Activated naive CD8-positive, alpha-beta T cell treated with anti-CD3 and anti-CD28 coated beads for 36 hours (primary cell): ENCODE data around the gene CACNA1B. TPM values are rescaled to one million over a fixed set of nuclear protein-coding genes. Genes with fewer than 3 reads are reported as not detected.
"Not testable (repeated sequence)": the region's sequence is repeated elsewhere in the genome, so short reads cannot be mapped to it uniquely, and the experiment has no call there.

Experiments
- DNase-seq: peaks from one replicate; pipeline ENCODE4 v3.0.0; 2021
- H3K27ac Mint-ChIP-seq: one replicate; pipeline ENCODE4 v1.8.0; 2022; ENCODE audit warnings: mild to moderate bottlenecking, moderate library complexity, mixed read lengths
- H3K27me3 Mint-ChIP-seq: one replicate; pipeline ENCODE4 v1.8.0; 2022; ENCODE audit warnings: mild to moderate bottlenecking, mixed read lengths
- H3K36me3 Mint-ChIP-seq: one replicate; pipeline ENCODE4 v1.8.0; 2021; ENCODE audit warnings: mild to moderate bottlenecking, mixed read lengths
- H3K4me1 Mint-ChIP-seq: one replicate; pipeline ENCODE4 v1.8.0; 2021; ENCODE audit warnings: mixed read lengths
- H3K4me3 Mint-ChIP-seq: one replicate; pipeline ENCODE4 v1.8.0; 2022; ENCODE audit warnings: mild to moderate bottlenecking, moderate library complexity, mixed read lengths
- H3K9me3 Mint-ChIP-seq: one replicate; pipeline ENCODE4 v1.8.0; 2022; ENCODE audit warnings: mixed read lengths
- total RNA-seq, 2 experiments: library from RNA; stranded (reverse); gene quantifications; one replicate each; pipeline ENCODE4 v1.2.3, GENCODE V29; 2021

CACNA1B gene
- not detected for total RNA-seq

GRCh38 chr9:137877506-137878122, at the start of gene CACNA1B:
CACNA1B (plus strand) TSS chr9:137877782; CDS start chr9:137877934, 152 bp downstream.
- H3K4me3 Mint-ChIP-seq: not testable (repeated sequence)

GRCh38 chr9:137827908-137828526, 49.6 kb upstream of the CACNA1B start:
- Mint-ChIP-seq H3K4me1 (no peaks in the 10 kb centered on the region), H3K27me3 (no peaks in the 10 kb centered on the region), H3K9me3 (no peaks in the 10 kb centered on the region), H3K36me3 (peaks cover 27% of the 10 kb centered on the region), H3K4me3 (no peak overlapping the region), H3K27ac (no peak overlapping the region)
- no peak for DNase-seq

More at GRCh38 chr9:137877506-137878122, at the start of gene CACNA1B:
- peaks cover 49% of the 10 kb centered on the region for H3K27me3 Mint-ChIP-seq
- H3K4me1 Mint-ChIP-seq, DNase-seq, H3K27ac Mint-ChIP-seq, H3K36me3 Mint-ChIP-seq, H3K9me3 Mint-ChIP-seq: not testable (repeated sequence)

DNA sequence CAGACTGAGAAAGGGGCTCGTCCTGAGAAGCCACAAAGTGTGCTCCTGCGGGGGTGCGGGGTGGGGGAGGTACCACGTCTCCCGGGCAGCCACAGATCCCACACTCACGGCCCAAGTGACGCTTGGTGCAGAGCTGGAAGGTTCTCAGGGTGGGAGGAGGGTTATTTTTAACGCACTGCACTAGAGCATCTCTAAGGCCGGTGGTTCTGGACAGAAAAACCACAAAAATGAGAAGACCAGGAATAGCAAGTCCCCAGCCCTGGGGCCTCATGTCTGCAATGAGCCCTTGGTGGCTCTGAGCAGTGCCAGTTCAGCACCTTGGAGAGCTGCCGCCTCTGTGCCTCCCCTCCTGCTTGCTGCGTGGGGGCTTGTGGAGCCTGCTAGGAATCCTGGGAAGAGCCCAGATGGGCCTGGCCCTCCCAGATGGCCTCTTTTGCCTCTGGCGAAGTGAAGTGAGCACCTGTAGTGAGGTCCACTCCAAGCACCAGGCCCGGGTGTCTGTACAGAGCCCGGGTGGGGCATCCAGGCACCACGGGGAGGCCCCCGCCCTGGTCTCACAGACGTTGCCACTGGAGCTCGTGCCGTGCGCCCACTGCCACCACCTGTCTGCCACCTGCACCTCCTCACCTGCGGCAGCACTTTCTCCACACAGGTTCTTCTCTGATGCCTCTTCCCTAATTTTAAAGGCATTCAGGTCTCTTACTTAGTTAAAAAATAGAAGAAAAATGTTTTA, 48.9 kb upstream of the CACNA1B start:
- Mint-ChIP-seq H3K4me3 (no peak overlapping the region), H3K27me3 (no peaks in the 10 kb centered on the region), H3K9me3 (no peaks in the 10 kb centered on the region), H3K4me1 (no peaks in the 10 kb centered on the region), H3K27ac (no peak overlapping the region), H3K36me3 (peaks cover 28% of the 10 kb centered on the region)
- no peak for DNase-seq

- Mint-ChIP-seq H3K27me3 (no peaks in the 10 kb centered on the region), H3K4me3 (no peak overlapping the region), H3K27ac (no peak overlapping the region), H3K4me1 (no peaks in the 10 kb centered on the region), H3K9me3 (no peaks in the 10 kb centered on the region), H3K36me3 (peaks cover 24% of the 10 kb centered on the region)
- no peak for DNase-seq
Measured at GRCh38 chr9:137829260-137829996, 48.2 kb upstream of the CACNA1B start.

GRCh38 chr9:137832191-137832700, 45.3 kb upstream of the CACNA1B start:
- DNase-seq: no peak
- H3K4me1 Mint-ChIP-seq: no peaks in the 10 kb centered on the region
- no peak overlapping the region for H3K27ac Mint-ChIP-seq
- H3K4me3 Mint-ChIP-seq: no peak overlapping the region
- no peaks in the 10 kb centered on the region for H3K27me3 Mint-ChIP-seq
- no peaks in the 10 kb centered on the region for H3K9me3 Mint-ChIP-seq
- peaks cover 8% of the 10 kb centered on the region for H3K36me3 Mint-ChIP-seq

- no peak overlapping the region for H3K27ac Mint-ChIP-seq
- no peak for DNase-seq
- no peaks in the 10 kb centered on the region for H3K9me3 Mint-ChIP-seq
- H3K4me3 Mint-ChIP-seq: no peak overlapping the region
- peaks cover 8% of the 10 kb centered on the region for H3K36me3 Mint-ChIP-seq
- H3K27me3 Mint-ChIP-seq: no peaks in the 10 kb centered on the region
- H3K4me1 Mint-ChIP-seq: no peaks in the 10 kb centered on the region
Measured at GRCh38 chr9:137832830-137833590, 44.6 kb upstream of the CACNA1B start.

- Mint-ChIP-seq H3K27ac (no peak overlapping the region), H3K4me1 (no peaks in the 10 kb centered on the region), H3K9me3 (no peaks in the 10 kb centered on the region), H3K4me3 (no peak overlapping the region), H3K27me3 (no peaks in the 10 kb centered on the region), H3K36me3 (peaks cover 8% of the 10 kb centered on the region)
- no peak for DNase-seq
Measured at GRCh38 chr9:137833721-137834613, 43.6 kb upstream of the CACNA1B start.

DNA sequence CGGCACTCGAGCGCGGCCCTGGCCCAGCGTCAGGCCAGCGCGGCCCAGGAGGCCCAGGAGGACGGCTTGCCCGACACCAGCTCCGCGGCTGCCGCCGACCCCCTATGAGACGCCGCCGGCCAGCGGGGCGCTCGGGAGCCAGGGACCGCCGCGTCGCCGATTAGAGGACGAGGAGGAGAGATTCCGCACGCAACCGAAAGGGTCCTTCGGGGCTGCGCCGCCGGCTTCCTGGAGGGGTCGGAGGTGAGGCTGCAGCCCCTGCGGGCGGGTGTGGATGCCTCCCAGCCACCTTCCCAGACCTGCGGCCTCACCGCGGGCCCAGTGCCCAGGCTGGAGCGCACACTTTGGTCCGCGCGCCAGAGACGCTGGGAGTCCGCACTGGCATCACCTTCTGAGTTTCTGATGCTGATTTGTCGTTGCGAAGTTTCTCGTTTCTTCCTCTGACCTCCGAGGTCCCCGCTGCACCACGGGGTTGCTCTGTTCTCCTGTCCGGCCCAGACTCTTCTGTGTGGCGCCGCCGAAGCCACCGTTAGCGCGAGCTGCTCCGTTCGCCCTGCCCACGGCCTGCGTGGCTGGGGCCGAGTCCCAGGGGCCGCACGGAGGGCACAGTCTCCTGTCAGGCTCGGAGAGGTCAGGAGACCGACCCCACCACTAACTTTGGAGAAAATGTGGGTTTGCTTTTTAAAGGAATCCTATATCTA, 42.6 kb upstream of the CACNA1B start:
- Mint-ChIP-seq H3K4me1 (no peaks in the 10 kb centered on the region), H3K36me3 (peaks cover 8% of the 10 kb centered on the region), H3K4me3 (no peak overlapping the region), H3K27me3 (no peaks in the 10 kb centered on the region), H3K9me3 (no peaks in the 10 kb centered on the region), H3K27ac (no peak overlapping the region)
- DNase-seq: no peak

DNA sequence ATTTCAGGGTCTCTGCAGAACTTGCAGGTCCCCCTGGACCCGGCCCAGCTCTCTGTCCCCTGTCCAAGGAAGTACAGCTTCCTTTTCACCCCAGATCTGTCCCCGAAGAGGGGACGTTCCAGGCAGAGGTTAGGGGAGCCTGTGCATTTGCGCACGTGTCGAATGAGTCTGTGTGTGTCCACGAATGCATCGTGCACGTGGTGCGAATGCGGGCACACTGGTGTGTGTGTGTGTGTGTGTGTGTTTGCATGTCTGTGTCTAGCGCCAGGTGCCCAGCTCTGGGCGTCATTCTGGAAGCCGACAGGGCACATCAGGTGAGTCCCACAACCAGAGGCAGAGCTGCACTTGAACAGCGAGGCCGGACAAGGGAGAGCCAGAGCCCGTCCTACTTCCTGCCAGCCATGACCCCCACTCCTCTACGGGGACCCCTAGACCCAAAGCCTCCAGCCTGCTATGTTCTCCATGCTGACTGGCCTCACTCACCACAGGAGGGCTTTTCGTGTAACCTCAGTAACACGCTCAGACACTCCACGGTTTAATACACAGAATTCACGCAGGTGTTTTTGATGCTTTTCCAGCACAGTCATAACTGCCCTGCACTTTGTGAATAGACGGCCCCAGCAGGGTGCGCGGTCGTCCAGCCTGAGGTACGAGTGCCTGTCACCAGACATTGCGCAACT, 41.3 kb upstream of the CACNA1B start:
- no peak overlapping the region for H3K27ac Mint-ChIP-seq
- DNase-seq: no peak
- H3K4me3 Mint-ChIP-seq: no peak overlapping the region
- H3K9me3 Mint-ChIP-seq: no peaks in the 10 kb centered on the region
- H3K36me3 Mint-ChIP-seq: peaks cover 8% of the 10 kb centered on the region
- H3K4me1 Mint-ChIP-seq: no peaks in the 10 kb centered on the region
- H3K27me3 Mint-ChIP-seq: no peaks in the 10 kb centered on the region

DNA sequence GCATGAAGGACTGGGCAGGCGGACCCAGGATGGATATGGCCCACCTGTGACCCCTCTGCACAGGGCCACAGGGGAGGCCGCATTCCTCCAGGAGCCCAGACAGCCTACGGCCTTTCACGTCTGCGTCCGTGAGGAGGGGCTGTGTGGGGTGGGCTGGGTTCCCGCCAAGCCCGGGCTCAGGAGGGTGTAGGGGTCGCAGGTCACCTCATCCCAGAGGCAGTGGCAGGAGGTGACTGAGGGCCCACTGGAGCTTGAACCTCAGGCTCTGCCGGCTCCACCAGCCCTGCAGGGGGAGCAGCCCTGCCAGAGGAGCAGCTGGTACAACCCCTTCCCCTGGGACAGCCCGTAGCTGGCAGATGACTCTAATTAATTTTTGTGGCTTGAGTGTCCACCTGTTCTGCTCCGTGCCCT, 40.7 kb upstream of the CACNA1B start:
- Mint-ChIP-seq H3K9me3 (no peaks in the 10 kb centered on the region), H3K27me3 (no peaks in the 10 kb centered on the region), H3K4me1 (no peaks in the 10 kb centered on the region), H3K36me3 (peaks cover 8% of the 10 kb centered on the region), H3K27ac (no peak overlapping the region), H3K4me3 (no peak overlapping the region)
- no peak for DNase-seq

- DNase-seq: no peak
- no peaks in the 10 kb centered on the region for H3K4me1 Mint-ChIP-seq
- no peak overlapping the region for H3K4me3 Mint-ChIP-seq
- H3K9me3 Mint-ChIP-seq: no peaks in the 10 kb centered on the region
- peaks cover 6% of the 10 kb centered on the region for H3K36me3 Mint-ChIP-seq
- no peak overlapping the region for H3K27ac Mint-ChIP-seq
- no peaks in the 10 kb centered on the region for H3K27me3 Mint-ChIP-seq
Measured at GRCh38 chr9:137837345-137838278, 40.0 kb upstream of the CACNA1B start.

GRCh38 chr9:137838576-137838975, 39.0 kb upstream of the CACNA1B start:
- no peak overlapping the region for H3K27ac Mint-ChIP-seq
- H3K4me3 Mint-ChIP-seq: no peak overlapping the region
- no peak for DNase-seq
- no peaks in the 10 kb centered on the region for H3K9me3 Mint-ChIP-seq
- no peaks in the 10 kb centered on the region for H3K4me1 Mint-ChIP-seq
- H3K36me3 Mint-ChIP-seq: peaks cover 4% of the 10 kb centered on the region
- H3K27me3 Mint-ChIP-seq: no peaks in the 10 kb centered on the region
